GM23248 (cell line): ENCODE results near the gene PRAMEF12.

Experiments used
- EZH2 ChIP-seq: fragments of 200-600 bp; sonication (generic); IDR thresholded peaks from 2 replicates; pipeline ENCODE4 v1.6.1; 2018; ENCODE audit warnings: antibody characterized with exemption, mild to moderate bottlenecking; ENCODE audit not compliant: insufficient read depth, poor library complexity, severe bottlenecking
- EZH2phosphoT487 ChIP-seq: fragments of 200-600 bp; sonication (generic); IDR thresholded peaks from 2 replicates; pipeline ENCODE4 v1.6.1; 2018; ENCODE audit warnings: antibody characterized with exemption, moderate library complexity, mild to moderate bottlenecking, low read depth; ENCODE audit not compliant: insufficient read depth

GRCh38 chr1:12738934-12739333, 34.6 kb upstream of the PRAMEF12 start:
- no peak for TF ChIP-seq EZH2
- TF ChIP-seq EZH2phosphoT487, result no peak
